Endothelial cell of coronary artery (primary cell): Measurements from ENCODE around the gene BTBD10. TPM values are rescaled to one million over a fixed set of nuclear protein-coding genes. Genes with fewer than 3 reads are reported as not detected.

Source experiments
- total RNA-seq: library from RNA; depleted of rRNA; stranded (reverse); fragments of >200 nt; gene quantifications from 2 replicates; pipeline ENCODE4 v1.2.3, GENCODE V29; 2014

Gene BTBD10
- 111 and 117 TPM in 2 replicates for total RNA-seq

DNA sequence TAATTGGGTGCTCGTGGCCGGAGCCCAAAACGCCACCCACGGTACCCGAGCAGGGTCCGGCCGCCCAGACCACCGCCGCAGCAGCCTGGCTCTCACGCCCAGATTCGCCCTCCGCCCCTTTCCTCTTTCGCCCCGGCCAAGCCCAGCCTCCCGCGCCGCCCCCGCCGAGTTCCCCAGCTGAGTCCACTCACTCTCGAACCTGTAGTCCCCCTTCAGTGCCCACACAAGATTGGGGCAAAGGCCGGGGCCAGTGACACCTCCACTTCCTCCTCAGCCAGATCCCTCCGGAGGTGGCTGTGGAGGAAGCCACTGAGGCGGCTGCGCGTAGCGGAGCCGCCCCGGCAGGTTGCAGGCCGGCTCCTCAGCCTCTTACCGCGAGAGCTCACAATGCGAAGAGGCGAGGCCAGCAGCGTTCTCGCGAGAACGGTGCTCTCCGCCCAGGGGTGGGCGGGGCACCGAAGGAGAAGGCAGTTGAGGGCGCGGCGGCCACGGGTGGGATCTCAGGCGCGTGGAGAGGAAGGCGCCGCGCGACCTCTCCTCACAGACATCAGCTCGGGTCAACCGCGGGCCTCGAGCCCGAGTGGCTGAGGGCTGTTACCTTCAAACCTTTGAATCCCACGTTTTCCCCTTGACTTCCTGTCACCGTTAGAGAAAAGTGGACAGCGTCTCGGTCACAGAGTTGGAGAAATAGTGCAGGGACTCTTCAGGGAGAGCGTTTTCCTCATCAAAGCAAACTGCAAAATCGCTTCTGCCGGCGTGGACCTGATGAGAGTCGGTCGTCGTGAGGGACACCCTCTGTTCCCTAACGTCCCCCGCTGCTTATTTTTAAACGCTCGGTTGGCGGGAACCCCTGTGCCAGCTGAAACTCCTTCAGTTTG is at the start of gene BTBD10:
Gene BTBD10 (minus strand): TSS at position 322 of the 878 bp plus-strand sequence. CDS start 18,098 bp downstream, outside the sequence.

DNA sequence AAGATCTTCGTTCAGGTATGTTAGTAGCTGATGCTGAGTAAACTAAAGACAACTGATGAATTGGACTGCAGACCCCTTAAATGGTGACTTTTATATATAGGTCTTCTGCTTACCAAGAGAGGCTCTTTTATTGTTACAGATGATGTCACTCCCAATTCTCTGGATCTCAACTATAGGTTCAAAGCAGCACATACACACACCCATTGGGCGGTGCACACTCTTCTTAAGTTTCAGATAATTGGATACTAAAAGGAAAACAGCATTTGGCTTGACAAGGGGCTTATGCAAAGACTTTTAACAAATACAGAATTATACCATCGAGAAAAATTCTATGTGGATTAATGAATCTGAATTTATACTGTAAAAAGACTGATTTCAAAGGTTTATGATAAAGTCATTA is 32.9 kb upstream of the BTBD10 start, which contains the start of gene PTH:
Gene PTH (minus strand): TSS at position 69 of the 400 bp plus-strand sequence. CDS start 3,142 bp downstream, outside the sequence.

Other genes with a start within 250 kb of the BTBD10 start
- gene BMAL1, start 185.4 kb downstream of the BTBD10 start, total RNA-seq = 10.3 and 16.0 TPM in 2 replicates
- gene PTH, start 32.8 kb upstream of the BTBD10 start, total RNA-seq = not detected in 2 replicates
- gene FAR1, start 205.4 kb upstream of the BTBD10 start, total RNA-seq = 60.1 and 69.2 TPM in 2 replicates